Measurements from ENCODE around the gene CCDC187. TPM values are rescaled to one million over a fixed set of nuclear protein-coding genes. Genes with fewer than 3 reads are reported as not detected.

Gene CCDC187
- total RNA-seq, 1 donor = not detected

- Histone ChIP-seq H3K36me3 (ENCODE audit: insufficient read depth, low read length) (no peaks in the 10 kb centered on the region), H3K27me3 (ENCODE audit: insufficient read depth, low read length) (peaks cover 78% of the 10 kb centered on the region), H3K4me3 (ENCODE audit: insufficient read depth, low read length) (no peak overlapping the region), H3K9me3 (ENCODE audit: low read depth, low read length) (no peaks in the 10 kb centered on the region), H3K4me2 (ENCODE audit: insufficient read depth, low read length) (no peak overlapping the region), H3K79me2 (ENCODE audit: insufficient read depth, low read length) (no peaks in the 10 kb centered on the region), H4K20me1 (ENCODE audit: insufficient read depth, low read length) (peaks cover 21% of the 10 kb centered on the region), H3K4me1 (ENCODE audit: insufficient read depth, low read length) (no peaks in the 10 kb centered on the region), H3K27ac (ENCODE audit: low read depth, low read length) (no peak overlapping the region), H2AFZ (ENCODE audit: low read length) (no peak overlapping the region)
- no peak for TF ChIP-seq CTCF (IDR thresholded peaks at IDR 0.05; ENCODE audit: extremely low read depth, low read depth, low read length)
- DNase-seq (ENCODE audit: insufficient read length, low spot score, missing footprints) = no peak
Observed at GRCh38 chr9:136201174-136201573, 102.7 kb downstream of the CCDC187 start.

GRCh38 chr9:136200424-136200823, 103.5 kb downstream of the CCDC187 start:
- no peak overlapping the region for H3K4me3 ChIP-seq (ENCODE audit: insufficient read depth, low read length)
- TF ChIP-seq CTCF (IDR thresholded peaks at IDR 0.05; ENCODE audit: extremely low read depth, low read depth, low read length) = no peak

More at GRCh38 chr9:136200424-136200823, 103.5 kb downstream of the CCDC187 start:
- Histone ChIP-seq H3K4me1 (ENCODE audit: insufficient read depth, low read length) (no peaks in the 10 kb centered on the region), H3K4me2 (ENCODE audit: insufficient read depth, low read length) (no peak overlapping the region), H4K20me1 (ENCODE audit: insufficient read depth, low read length) (peaks cover 16% of the 10 kb centered on the region), H3K27ac (ENCODE audit: low read depth, low read length) (no peak overlapping the region), H3K27me3 (ENCODE audit: insufficient read depth, low read length) (peaks cover 84% of the 10 kb centered on the region), H3K9me3 (ENCODE audit: low read depth, low read length) (no peaks in the 10 kb centered on the region), H2AFZ (ENCODE audit: low read length) (no peak overlapping the region), H3K79me2 (ENCODE audit: insufficient read depth, low read length) (no peaks in the 10 kb centered on the region), H3K36me3 (ENCODE audit: insufficient read depth, low read length) (no peaks in the 10 kb centered on the region)
- no peak for DNase-seq (ENCODE audit: insufficient read length, low spot score, missing footprints)

Other genes with a start within 250 kb of the CCDC187 start
- 25.3 and 32.9 TPM in 2 replicates for gene NACC2, start 208.8 kb downstream of the CCDC187 start, total RNA-seq
- 52.7 and 65.5 TPM in 2 replicates for gene TMEM250, start 185.2 kb downstream of the CCDC187 start, total RNA-seq
- gene LHX3, start 99.0 kb downstream of the CCDC187 start, total RNA-seq = under 0.01 TPM in 1 of 2 replicates, not detected in the other
- 6.8 and 12.7 TPM in 2 replicates for gene QSOX2, start 58.3 kb downstream of the CCDC187 start, total RNA-seq
- 30.9 and 39.1 TPM in 2 replicates for gene GPSM1, start 23.4 kb upstream of the CCDC187 start, total RNA-seq
- gene DNLZ, start 59.6 kb upstream of the CCDC187 start, total RNA-seq = 4.3 and 4.4 TPM in 2 replicates
- 1.8 and 5.1 TPM in 2 replicates for gene CARD9, start 69.6 kb upstream of the CCDC187 start, total RNA-seq
- gene SNAPC4, start 96.1 kb upstream of the CCDC187 start, total RNA-seq = 8.0 and 9.0 TPM in 2 replicates
- 37.4 and 40.2 TPM in 2 replicates for gene ENTR1, start 106.5 kb upstream of the CCDC187 start, total RNA-seq
- gene PMPCA, start 106.6 kb upstream of the CCDC187 start, total RNA-seq = 36.8 and 39.1 TPM in 2 replicates
- 7.4 and 8.3 TPM in 2 replicates for gene INPP5E, start 135.8 kb upstream of the CCDC187 start, total RNA-seq
- gene SEC16A, start 178.9 kb upstream of the CCDC187 start, total RNA-seq = 36.8 and 38.4 TPM in 2 replicates
- 10.5 and 14.4 TPM in 2 replicates for gene NOTCH1, start 242.0 kb upstream of the CCDC187 start, total RNA-seq

All from osteoblast (primary cell).